ENCODE measurements around the gene MAPK11. TPM values are rescaled to one million over a fixed set of nuclear protein-coding genes. Genes with fewer than 3 reads are reported as not detected.
A peak's percentile ranks its signal among the peaks of the same experiment; 100 is the strongest.

Gene MAPK11
- total and polyA plus RNA-seq, 5 experiments from 2014 or later, result 0.13 to 1.2 (median 0.24) TPM

DNA sequence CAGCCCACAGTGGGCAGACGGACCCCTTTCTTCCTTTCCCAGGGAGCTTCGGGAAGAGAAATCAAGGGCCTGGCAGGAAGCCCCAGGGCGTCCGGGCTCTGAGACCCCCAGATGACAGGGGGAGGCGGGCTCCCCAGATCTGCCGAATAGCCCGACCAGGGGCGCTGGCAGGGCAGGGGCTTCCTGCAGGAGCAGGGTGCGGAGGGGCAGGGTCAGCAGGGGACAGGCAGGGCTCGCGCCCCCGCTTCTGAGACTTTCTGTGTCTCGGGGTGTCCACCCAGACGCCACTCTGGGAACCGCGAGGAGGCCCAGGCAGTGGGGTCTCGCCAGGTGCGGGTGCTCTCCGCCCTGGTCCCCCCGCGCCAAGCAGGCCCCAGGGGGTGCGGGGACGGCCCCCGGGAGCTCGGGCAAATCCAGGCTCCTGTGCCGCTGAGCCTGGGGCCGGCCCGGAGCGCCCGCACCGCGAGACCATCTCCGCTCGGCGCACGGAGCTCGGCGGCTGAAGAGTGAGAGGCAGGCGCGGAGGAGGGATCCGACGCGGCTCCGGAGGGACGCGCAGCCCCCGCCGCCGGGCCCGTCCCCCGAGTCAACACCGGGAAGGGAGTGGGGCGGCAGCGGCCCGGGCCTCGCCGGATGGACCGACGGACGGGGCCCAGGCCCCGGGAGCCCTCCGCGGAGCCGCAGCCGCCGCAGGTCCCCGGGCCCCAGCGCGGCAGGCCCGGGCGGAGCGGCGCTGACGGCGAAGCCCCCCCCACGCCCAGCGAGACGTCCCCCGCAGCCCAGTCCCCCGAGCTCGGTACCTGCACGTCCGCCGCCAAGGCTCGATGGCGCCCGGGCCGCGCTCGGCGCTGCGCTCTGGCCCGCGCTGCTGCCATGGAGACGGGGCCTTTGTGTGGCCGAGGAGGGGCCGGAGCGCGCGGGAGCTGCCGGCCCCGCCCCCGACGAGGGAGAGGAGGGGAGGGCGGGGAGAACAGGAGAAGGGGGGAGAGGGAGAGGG, 36.9 kb upstream of the MAPK11 start, which contains the start of gene PLXNB2:
PLXNB2 (minus strand) TSS at position 894 of the 997 bp plus-strand sequence. CDS start 17,062 bp downstream, outside the sequence.
- Mint-ChIP-seq H3K9me3 (peaks cover 0 to 1% (median 0%) of the 10 kb centered on the region in 9 donors), H3K27ac (peak within 1 kb of the TSS in 3 of 10 donors; percentile 27 to 56 (median 34)), H3K4me3 (peak within 1 kb of the TSS in 8 of 10 donors; percentile 24 to 70 (median 48)), H3K36me3 (no peaks in the 10 kb centered on the region), H3K27me3 (peaks cover 4 to 19% (median 7%) of the 10 kb centered on the region in 5 donors), H3K4me1 (peaks cover 9 to 26% (median 14%) of the 10 kb centered on the region in 4 donors)
- POLR2A ChIA-PET, result interaction anchor here (1.1 to 2.7 kb wide), 3 partner anchors 10 to 16 kb away, joined by 3 to 15 read pairs (median 8); no protein-coding TSS in a partner anchor
- peak in 4 of 10 donors; percentile 26 to 39 (median 32) for DNase-seq
- peak; percentile 70 to 78 for ATAC-seq

DNA sequence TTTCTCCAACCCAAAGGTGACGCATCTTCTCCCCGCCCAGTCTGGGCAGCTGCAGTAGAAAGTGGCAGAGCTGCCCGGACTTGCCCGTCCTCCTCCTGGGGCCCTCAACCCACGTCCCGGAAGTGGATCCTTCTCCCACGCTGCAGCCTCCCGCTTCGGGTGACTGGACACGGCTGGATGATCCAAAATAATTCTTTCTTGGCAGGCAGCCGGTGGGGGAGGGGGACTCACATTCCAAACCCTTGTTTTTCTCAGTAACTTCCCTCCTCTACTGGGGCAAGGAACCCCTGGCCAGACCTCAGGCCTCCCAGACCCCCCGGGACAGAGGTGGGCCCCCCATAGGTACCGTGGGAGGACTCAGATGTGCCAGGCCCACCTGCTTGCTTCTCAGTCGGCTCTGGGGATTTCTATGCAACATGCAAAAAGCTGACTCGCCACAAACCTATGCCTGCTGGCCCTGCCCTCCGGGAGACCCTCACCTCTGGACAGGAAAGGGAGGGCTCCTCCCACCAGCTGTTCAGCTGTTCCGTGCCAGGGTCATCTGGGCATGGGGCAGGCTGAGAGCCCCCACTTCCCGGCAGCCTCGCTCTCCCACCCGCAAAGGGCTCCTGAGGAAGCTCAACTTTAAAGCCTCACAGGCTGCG, 35.9 kb upstream of the MAPK11 start:
- Mint-ChIP-seq H3K27me3 (peaks cover 4 to 23% (median 7%) of the 10 kb centered on the region in 5 donors), H3K9me3 (peaks cover 0 to 1% (median 0%) of the 10 kb centered on the region in 9 donors), H3K4me1 (peaks cover 9 to 29% (median 14%) of the 10 kb centered on the region in 4 donors), H3K36me3 (no peaks in the 10 kb centered on the region), H3K27ac (peak overlapping the region in 1 of 10 donors; percentile 28), H3K4me3 (peak overlapping the region; percentile 20 to 77 (median 63))
- POLR2A ChIA-PET, result interaction anchor here (2.2 to 2.7 kb wide), 2 partner anchors 9 to 13 kb away, joined by 8 to 15 read pairs; no protein-coding TSS in a partner anchor
- no peak for DNase-seq
- ATAC-seq, result no peak

DNA sequence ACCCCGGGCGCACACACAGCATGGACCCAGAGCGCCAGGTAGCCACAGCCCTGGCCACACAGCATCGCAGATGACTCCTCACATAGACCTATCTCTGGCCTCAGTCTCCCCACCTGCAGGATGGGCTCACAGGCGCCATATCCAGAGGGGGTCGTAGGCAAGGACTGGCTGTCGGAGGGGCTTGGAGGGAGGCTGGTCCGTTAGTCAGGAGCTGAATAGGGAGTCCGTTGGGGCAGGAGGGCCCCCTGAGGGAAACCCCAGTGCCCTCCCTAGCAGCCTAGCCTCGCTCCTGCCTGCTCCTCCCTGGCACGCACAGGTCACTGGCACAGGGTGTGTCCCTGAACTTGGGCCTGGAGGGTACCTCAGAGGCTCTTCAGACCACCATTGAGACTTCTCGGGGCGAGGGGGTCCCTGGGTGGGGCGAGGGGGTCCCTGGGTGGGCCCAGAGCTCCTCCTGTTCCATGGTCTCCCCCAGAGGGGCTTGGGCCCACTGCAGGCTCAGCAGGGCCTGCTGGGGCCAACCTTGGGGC, 35.3 kb upstream of the MAPK11 start:
- Mint-ChIP-seq H3K36me3 (no peaks in the 10 kb centered on the region), H3K4me1 (peaks cover 9 to 29% (median 14%) of the 10 kb centered on the region in 4 donors), H3K27ac (no peak overlapping the region), H3K4me3 (peak overlapping the region in 1 of 10 donors; percentile 77), H3K9me3 (peaks cover 0 to 1% (median 0%) of the 10 kb centered on the region in 9 donors), H3K27me3 (peaks cover 4 to 25% (median 7%) of the 10 kb centered on the region in 5 donors)
- ATAC-seq (no peak), DNase-seq (no peak)
- POLR2A ChIA-PET, result interaction anchor here (1.0 to 2.7 kb wide), 3 partner anchors 9 to 12 kb away, joined by 4 to 15 read pairs (median 8); no protein-coding TSS in a partner anchor

DNA sequence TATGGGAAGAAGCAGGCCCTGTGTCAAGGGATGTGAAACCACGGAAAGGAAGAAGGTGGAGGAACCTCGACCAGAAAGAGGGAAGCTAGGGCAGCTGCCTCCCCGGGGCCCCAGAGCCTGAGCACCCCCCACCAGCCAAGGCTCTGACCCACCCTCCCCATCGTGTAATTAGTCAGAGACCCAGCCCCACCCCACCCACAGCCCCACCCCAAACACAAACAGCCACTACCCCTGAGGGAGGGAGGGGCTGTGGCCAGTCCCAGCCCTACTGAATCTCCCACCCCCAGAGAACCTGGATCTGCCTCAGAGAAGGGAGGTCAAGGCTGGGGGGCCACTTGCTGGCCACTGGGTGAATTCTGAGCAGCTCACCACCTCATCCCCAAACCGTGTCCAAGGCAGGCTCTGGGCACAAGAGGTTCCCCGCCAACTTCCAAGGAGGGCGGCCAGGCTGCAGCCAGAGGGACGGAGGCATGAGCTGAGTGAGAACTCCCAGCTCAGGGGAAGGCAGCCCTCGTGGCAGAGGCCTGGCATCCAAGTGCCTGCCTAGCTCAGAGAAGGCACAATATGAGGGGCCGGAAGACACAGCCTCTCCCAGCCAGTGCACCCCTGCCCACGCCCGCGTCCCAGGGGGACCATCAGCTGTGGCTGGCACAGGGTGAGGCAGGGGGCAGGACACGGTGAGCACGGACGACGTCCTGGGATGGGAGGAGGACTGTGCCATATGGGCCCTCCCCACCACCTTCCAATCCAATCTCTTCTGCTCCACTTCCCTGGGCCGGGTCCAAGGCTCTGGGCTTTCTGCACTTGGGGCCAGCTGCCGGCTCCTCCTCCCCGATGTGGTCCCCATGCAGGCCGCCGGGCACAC, 34.6 kb upstream of the MAPK11 start:
- Mint-ChIP-seq H3K4me3 (peak overlapping the region in 5 of 10 donors; percentile 26 to 69 (median 48)), H3K4me1 (peaks cover 9 to 29% (median 14%) of the 10 kb centered on the region in 4 donors), H3K36me3 (no peaks in the 10 kb centered on the region), H3K27me3 (peaks cover 4 to 25% (median 7%) of the 10 kb centered on the region in 5 donors), H3K9me3 (peaks cover 0 to 1% (median 0%) of the 10 kb centered on the region in 9 donors), H3K27ac (no peak overlapping the region)
- POLR2A ChIA-PET, result interaction anchor here (1.0 to 1.5 kb wide), 4 partner anchors 10 to 19 kb away, joined by 3 to 5 read pairs (median 4); no protein-coding TSS in a partner anchor
- DNase-seq (no peak), ATAC-seq (no peak)

DNA sequence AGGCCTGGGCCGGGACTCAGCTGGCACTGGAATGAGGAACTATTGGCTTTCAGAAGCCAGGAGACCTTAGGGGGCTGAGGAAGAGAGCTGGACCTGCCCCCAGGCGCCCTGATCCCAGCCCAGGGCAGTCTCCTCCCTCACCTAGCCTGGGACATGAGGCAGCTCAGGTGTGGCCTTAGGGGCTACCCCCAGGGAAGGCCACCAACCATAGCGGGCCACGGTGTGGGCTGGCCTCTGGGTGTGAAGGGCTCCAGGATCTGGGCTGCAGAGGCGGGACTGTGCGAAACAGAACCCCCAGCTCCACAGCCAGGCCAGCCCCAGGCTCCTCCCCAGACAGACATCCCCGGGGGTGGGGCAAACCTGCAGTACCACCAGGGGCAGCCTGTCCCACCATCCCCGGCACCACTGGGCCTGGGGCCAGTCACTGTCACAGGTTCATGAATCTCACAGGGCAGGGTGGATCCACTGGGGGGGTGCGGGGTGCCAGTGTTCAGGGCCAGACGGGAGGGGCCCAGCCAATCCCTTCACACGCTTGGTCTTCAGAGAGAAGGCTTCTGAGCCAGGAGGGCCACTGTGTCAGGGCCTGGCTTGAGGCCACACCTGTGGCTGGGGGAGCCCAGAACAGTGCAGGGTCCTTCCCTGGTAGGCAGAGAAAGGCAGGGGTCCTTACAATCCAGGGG, 33.8 kb upstream of the MAPK11 start:
- DNase-seq (no peak), ATAC-seq (no peak)
- H3K27ac Mint-ChIP-seq, result peak overlapping the region in 2 of 10 donors; percentile 8 to 66
- peaks cover 4 to 26% (median 7%) of the 10 kb centered on the region in 5 donors for H3K27me3 Mint-ChIP-seq
- H3K4me1 Mint-ChIP-seq, result peaks cover 9 to 29% (median 16%) of the 10 kb centered on the region in 4 donors
- H3K36me3 Mint-ChIP-seq, result no peaks in the 10 kb centered on the region
- POLR2A ChIA-PET, result interaction anchor here (0.5 to 1.5 kb wide), 4 partner anchors 10 to 20 kb away, joined by 3 to 5 read pairs (median 3); no protein-coding TSS in a partner anchor
- peaks cover 0 to 1% (median 0%) of the 10 kb centered on the region in 9 donors for H3K9me3 Mint-ChIP-seq
- peak overlapping the region in 5 of 10 donors; percentile 26 to 69 (median 48) for H3K4me3 Mint-ChIP-seq

DNA sequence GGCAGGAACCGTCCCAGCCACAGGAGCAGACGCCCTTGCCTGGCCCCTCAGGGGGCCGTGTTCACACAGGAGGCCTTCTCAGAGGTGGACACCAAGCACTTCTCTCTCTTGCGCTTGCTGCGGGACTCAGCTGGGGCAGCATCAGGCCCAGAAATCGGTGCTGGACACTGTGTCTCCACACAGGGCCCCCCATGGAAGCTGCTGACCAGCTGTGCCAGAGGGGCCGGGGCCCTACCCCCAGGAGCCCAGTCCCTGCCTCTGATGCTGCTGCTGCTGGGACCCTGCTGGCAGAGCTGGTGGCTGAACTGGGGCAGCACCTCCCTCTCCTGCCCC, 33.3 kb upstream of the MAPK11 start:
- Mint-ChIP-seq H3K9me3 (peaks cover 0 to 1% (median 0%) of the 10 kb centered on the region in 9 donors), H3K27ac (no peak overlapping the region), H3K27me3 (peaks cover 4 to 31% (median 5%) of the 10 kb centered on the region in 5 donors), H3K36me3 (no peaks in the 10 kb centered on the region), H3K4me3 (no peak overlapping the region), H3K4me1 (peaks cover 6 to 29% (median 14%) of the 10 kb centered on the region in 4 donors)
- POLR2A ChIA-PET, result interaction anchor here (0.5 to 1.5 kb wide), 4 partner anchors 9 to 21 kb away, joined by 3 to 5 read pairs (median 4); no protein-coding TSS in a partner anchor
- no peak for DNase-seq
- no peak for ATAC-seq

DNA sequence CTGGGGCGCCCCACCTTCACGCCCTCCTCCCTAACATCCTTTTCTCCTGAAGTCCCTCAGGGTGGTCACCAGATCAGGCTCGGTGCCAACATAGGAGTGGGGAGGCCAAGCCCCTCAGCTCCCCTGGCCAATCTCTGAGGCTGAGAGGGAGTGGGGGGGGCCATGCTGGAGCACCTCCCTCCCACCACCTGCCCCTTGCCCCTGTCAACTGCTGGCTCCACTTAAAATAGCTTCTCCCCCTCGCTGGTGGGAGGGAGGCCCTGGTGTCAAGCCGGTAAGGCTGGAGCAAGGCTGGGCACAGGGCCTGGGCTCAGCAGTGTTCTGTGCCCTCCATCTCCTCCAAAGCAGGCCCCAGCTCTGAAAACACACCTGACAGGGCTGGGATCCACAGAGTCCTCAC, 32.4 kb upstream of the MAPK11 start:
- Mint-ChIP-seq H3K9me3 (peaks cover 0 to 1% (median 0%) of the 10 kb centered on the region in 9 donors), H3K4me1 (peaks cover 4 to 29% (median 13%) of the 10 kb centered on the region in 4 donors), H3K4me3 (no peak overlapping the region), H3K27me3 (peaks cover 4 to 39% (median 5%) of the 10 kb centered on the region in 5 donors), H3K36me3 (no peaks in the 10 kb centered on the region), H3K27ac (peak overlapping the region in 1 of 10 donors; percentile 46)
- POLR2A ChIA-PET, result interaction anchor here (1.1 to 1.3 kb wide), 2 partner anchors 10 to 24 kb away, joined by 3 to 4 read pairs; partner anchors contain the start of gene DENND6B
- ATAC-seq, result no peak
- DNase-seq, result no peak

DNA sequence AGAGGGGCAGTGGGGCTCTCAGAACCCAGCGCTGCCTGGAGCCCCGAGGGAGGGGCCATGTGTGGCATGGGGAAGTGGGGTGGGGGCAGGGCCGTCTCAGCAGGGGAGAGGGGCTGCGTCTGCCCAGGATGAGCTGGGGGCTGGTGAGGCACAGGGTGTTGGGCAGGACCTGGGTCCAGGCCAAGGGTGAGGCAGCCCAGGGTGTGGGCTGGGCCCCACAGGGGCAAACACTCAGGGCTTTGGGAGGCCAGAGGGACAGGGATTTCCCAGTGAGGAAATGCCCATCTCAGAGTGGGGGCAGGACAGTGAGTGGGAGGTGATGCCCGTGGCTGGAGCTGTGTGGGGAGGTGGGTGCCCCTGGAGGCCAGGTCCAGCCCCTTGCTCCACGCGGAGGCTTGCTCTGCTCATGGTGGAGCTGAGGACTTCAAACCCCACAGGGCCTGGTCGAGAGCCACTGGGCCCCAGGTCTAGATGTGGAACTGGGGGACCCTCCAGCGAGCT, 31.9 kb upstream of the MAPK11 start:
- peaks cover 0 to 1% (median 0%) of the 10 kb centered on the region in 9 donors for H3K9me3 Mint-ChIP-seq
- no peak for ATAC-seq
- POLR2A ChIA-PET, result interaction anchor here (0.9 to 1.3 kb wide), 2 partner anchors 23 to 24 kb away, joined by 3 read pairs; partner anchors contain the start of gene DENND6B
- H3K27me3 Mint-ChIP-seq, result peaks cover 4 to 43% (median 5%) of the 10 kb centered on the region in 5 donors
- no peak overlapping the region for H3K27ac Mint-ChIP-seq
- no peak overlapping the region for H3K4me3 Mint-ChIP-seq
- no peaks in the 10 kb centered on the region for H3K36me3 Mint-ChIP-seq
- peaks cover 4 to 29% (median 13%) of the 10 kb centered on the region in 4 donors for H3K4me1 Mint-ChIP-seq
- DNase-seq, result no peak

DNA sequence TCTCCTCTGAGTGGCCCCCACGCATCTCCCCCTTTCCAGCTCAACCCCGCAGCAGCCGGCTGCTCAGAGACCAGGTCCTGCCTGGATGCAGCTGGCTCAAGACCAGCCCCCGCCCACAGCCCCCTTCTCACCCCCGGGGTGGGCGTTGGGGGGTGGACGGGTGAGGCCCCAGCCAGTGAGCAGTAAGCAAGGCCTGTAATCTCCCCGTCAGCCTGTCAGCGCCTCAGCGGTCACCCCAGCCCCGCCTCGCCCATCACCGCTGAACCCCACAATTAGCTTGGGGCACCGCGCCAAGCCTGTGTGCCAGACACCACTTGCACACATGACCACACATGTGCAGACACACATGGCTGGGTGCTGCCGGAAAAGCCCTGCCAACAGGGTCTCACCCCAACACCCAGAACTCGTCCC, 31.4 kb upstream of the MAPK11 start:
- Mint-ChIP-seq H3K4me1 (peaks cover 4 to 29% (median 13%) of the 10 kb centered on the region in 4 donors), H3K27ac (no peak overlapping the region), H3K4me3 (no peak overlapping the region), H3K9me3 (peaks cover 0 to 1% (median 0%) of the 10 kb centered on the region in 9 donors), H3K36me3 (no peaks in the 10 kb centered on the region), H3K27me3 (peaks cover 4 to 43% (median 5%) of the 10 kb centered on the region in 5 donors)
- DNase-seq, result no peak
- POLR2A ChIA-PET, result interaction anchor here (0.9 to 1.3 kb wide), 2 partner anchors 23 to 25 kb away, joined by 3 read pairs; partner anchors contain the start of gene DENND6B
- ATAC-seq, result no peak

DNA sequence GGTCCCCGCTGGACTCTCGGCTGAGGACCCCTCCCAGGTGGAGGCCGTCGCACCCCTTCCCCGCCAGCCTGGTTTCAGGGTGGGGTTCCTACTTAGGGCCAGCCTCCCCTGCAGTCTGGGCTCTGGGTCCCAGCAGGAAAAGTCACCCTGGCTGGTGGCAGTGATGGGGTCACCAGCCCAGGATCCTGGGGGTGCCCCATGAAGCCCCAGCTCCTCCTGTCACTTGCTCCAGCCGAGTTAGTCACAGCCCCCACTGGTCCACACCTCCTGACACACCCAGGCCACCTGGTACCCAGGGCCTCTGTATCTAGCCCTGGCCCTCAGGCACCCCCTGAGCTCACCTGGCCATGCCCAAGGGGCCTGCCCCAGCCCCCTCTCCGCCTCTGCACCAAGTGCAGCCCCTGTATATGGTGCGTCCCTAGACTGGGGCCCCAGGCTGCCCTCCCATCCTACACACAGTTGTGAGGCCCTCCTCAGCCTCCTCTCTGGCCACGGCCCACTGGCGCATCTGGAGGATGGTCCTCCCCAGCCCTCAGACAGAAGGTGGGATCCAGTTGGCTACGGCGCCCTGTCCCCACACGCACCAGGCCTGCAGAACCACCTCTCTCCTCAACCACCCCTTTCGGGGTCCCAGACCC, 30.6 kb upstream of the MAPK11 start:
- POLR2A ChIA-PET, result interaction anchor here (0.9 kb wide), 1 partner anchor 22 kb away, joined by 3 read pairs; no protein-coding TSS in a partner anchor
- Mint-ChIP-seq H3K9me3 (peaks cover 0 to 1% (median 0%) of the 10 kb centered on the region in 9 donors), H3K27me3 (peaks cover 0 to 37% (median 1%) of the 10 kb centered on the region in 5 donors), H3K36me3 (no peaks in the 10 kb centered on the region), H3K27ac (no peak overlapping the region), H3K4me1 (peaks cover 0 to 22% (median 7%) of the 10 kb centered on the region in 4 donors), H3K4me3 (peak overlapping the region in 3 of 10 donors; percentile 9 to 38 (median 36))
- ATAC-seq, result no peak
- DNase-seq, result no peak

Data from naive thymus-derived CD8-positive, alpha-beta T cell (primary cell).